NCI-H2107 (cell line): ENCODE results near the gene ALKAL2.

Experiments used
- DNase-seq: peaks from one replicate; lab custom pipeline; 2025; lab: John Stamatoyannopoulos, UW

Gene ALKAL2

GRCh38 chr2:244547-244946 is 43.3 kb downstream of the ALKAL2 start:
- DNase-seq, result no peak

- DNase-seq, result no peak
Measured at GRCh38 chr2:238869-239268, 49.0 kb downstream of the ALKAL2 start.

- no peak for DNase-seq
Measured at GRCh38 chr2:238431-238830, 49.5 kb downstream of the ALKAL2 start.

GRCh38 chr2:237878-238277 is 50.0 kb downstream of the ALKAL2 start:
- DNase-seq, result no peak

GRCh38 chr2:236993-237539 is 50.8 kb downstream of the ALKAL2 start:
- DNase-seq, result no peak

GRCh38 chr2:234421-234820 is 53.5 kb downstream of the ALKAL2 start:
- DNase-seq, result no peak

GRCh38 chr2:233030-233429 is 54.9 kb downstream of the ALKAL2 start:
- no peak for DNase-seq

GRCh38 chr2:231521-232185 is 56.2 kb downstream of the ALKAL2 start:
- DNase-seq, result no peak
